NCI-H1694 treated with DMSO at 0.1 percent for 48 hours (cell line): ENCODE data around the gene ARHGAP25.

Experiments used
- DNase-seq: peaks from one replicate; lab custom pipeline; 2025; lab: John Stamatoyannopoulos, UW

The ARHGAP25 gene

GRCh38 chr2:68870215-68870614, 135.6 kb downstream of the ARHGAP25 start:
- DNase-seq, result no peak

GRCh38 chr2:68871159-68871764, 136.7 kb downstream of the ARHGAP25 start, which contains the start of gene BMP10:
BMP10 (minus strand) TSS chr2:68871397; CDS start chr2:68871358, 39 bp downstream.
- DNase-seq, result no peak
